Epithelial cell of proximal tubule (primary cell): ENCODE measurements around the gene CD83. TPM values are rescaled to one million over a fixed set of nuclear protein-coding genes. Genes with fewer than 3 reads are reported as not detected.

Experiments
- DNase-seq: peaks from one replicate; pipeline ENCODE4 v3.0.0-alpha.2; 2011; ENCODE audit warnings: low read depth
- H3K4me3 ChIP-seq: 2 replicates; pipeline ENCODE4 v1.5.1; 2011; ENCODE audit warnings: low read depth, mild to moderate bottlenecking, low read length
- CTCF ChIP-seq: conservative IDR thresholded peaks from 2 replicates; pipeline ENCODE4 v1.5.1; 2012; ENCODE audit warnings: low read depth, mild to moderate bottlenecking, low read length
- total RNA-seq: library from RNA; depleted of rRNA; stranded (reverse); fragments of >200 nt; gene quantifications from 2 replicates; pipeline ENCODE4 v1.2.3, GENCODE V29; 2015

CD83 gene
- total RNA-seq, 1 donor from 2014 or later: 3.7 TPM

GRCh38 chr6:14135893-14136539, 18.4 kb downstream of the CD83 start:
- no peak overlapping the region for H3K4me3 ChIP-seq
- TF ChIP-seq CTCF: no peak
- DNase-seq: no peak

DNA sequence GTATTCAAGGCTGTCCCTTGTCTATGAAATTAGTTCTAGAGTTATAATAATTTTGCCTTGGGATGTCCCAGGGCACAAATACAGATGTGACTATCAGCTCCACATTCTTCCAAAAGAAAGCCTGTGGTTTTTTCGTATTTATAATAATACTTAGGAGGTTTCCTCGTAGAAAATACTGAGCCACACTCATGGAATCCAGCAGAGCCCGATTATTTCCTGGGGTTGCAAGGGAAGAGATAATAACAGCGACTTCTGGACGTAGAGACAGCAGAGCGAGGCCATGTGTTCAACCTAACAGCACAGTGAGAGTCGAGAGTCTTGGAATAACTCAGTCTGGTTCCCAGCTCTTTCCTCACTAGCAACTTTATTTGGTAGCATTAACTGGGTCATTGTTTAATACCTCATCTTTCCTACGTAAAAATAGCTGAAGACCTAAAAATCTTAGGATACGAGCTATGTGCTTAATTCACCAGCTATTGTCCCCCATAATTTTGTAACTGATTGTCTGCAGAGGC, 21.2 kb downstream of the CD83 start:
- DNase-seq: no peak
- H3K4me3 ChIP-seq: no peak overlapping the region
- no peak for TF ChIP-seq CTCF

DNA sequence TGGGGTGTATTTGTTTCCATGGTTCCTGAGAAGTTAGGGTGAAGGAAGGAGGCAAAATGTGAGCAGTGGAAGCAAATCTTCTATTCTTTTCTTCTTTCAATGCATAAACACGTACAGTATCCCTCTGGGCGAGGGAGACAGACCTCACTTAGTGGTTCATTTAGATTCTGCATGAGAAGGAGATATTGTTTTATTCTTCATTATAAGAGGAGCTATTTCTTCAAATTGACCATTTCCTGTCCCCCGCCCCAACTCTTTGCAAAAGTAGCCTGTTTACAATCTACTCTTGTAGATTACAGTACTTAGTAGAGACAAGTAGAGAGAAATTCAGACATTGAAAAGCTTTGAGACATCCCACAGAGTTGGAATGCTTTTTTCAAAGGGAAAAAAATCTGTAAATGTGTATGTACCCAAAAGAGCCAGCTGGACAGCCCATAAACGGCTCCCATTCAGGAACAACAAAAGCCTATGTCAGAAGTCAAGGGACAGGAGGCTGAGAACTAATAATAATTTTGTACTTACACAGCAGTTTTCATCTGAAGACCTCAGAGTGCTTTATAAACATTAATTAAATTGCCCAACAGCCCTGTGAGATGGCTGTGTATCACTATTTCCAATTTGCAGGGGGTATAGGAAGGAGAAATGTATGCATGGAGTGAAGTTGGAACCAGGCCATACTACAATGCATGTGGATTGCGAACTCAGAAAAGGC, 23.9 kb downstream of the CD83 start:
- no peak for TF ChIP-seq CTCF
- H3K4me3 ChIP-seq: no peak overlapping the region
- DNase-seq: no peak

- H3K4me3 ChIP-seq: no peak overlapping the region
- no peak for TF ChIP-seq CTCF
- DNase-seq: no peak
These were observed 24.5 kb downstream of the CD83 start for GRCh38 chr6:14142063-14142450.

GRCh38 chr6:14142511-14143223, 25.1 kb downstream of the CD83 start:
- no peak overlapping the region for H3K4me3 ChIP-seq
- DNase-seq: no peak
- TF ChIP-seq CTCF: no peak

GRCh38 chr6:14143305-14143704, 25.7 kb downstream of the CD83 start:
- TF ChIP-seq CTCF: no peak
- no peak overlapping the region for H3K4me3 ChIP-seq

More at GRCh38 chr6:14143305-14143704, 25.7 kb downstream of the CD83 start:
- no peak for DNase-seq
